NCI-H1694 (cell line): ENCODE results near the gene SLIT3.
"Not testable (repeated sequence)": the region's sequence is repeated elsewhere in the genome, so short reads cannot be mapped to it uniquely, and the experiment has no call there.

ENCODE experiments used
- DNase-seq: peaks from one replicate; lab custom pipeline; 2025; lab: John Stamatoyannopoulos, UW

Gene SLIT3

GRCh38 chr5:168765551-168766425 lies 535.2 kb downstream of the SLIT3 start:
- no peak for DNase-seq

GRCh38 chr5:168765086-168765550 lies 535.8 kb downstream of the SLIT3 start:
- no peak for DNase-seq

DNA sequence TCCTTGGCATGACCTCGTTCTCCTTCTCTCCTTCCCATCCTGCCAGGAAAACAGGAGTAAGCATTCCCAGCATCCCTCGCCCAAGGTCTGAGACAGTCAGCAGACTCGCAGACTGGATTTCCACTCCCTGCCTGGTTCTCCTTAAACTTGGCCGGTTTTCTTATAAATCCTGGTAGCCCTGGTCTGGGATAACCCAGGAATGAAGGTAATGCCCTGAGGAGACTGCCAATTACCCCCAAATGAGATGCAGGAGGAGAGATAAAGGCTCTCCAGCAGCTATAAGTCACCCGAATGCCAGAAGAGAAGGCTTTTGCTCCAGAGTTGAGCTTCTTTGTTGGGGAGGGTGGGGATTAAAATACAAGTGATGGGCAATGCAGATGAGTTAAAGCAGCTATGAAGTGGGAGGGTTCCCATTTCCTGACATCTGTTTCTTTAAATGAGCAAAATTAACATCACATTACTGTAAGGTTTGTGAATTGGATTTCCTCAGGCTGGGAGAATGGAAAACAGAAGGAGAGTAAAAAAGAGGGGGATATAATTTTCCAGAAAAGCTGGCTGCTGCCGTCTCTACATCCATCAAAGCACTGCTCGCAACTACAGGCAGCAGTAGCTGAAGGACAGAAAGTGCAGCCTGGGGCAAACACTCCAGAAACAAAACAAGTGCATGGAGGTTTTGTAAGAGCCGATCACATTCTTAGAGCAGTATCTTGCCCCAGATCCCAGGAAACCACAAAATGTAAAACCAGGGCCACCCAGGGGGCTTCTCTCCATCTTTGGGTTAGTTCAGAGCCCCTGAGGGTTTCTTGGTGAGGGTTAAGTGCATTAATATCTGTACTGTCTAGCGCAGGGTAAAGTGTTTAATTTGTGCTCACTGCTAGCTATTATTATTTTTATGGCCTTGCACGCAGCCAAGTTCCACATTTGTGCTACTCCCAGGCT lies 544.2 kb downstream of the SLIT3 start:
- DNase-seq = no peak

DNA sequence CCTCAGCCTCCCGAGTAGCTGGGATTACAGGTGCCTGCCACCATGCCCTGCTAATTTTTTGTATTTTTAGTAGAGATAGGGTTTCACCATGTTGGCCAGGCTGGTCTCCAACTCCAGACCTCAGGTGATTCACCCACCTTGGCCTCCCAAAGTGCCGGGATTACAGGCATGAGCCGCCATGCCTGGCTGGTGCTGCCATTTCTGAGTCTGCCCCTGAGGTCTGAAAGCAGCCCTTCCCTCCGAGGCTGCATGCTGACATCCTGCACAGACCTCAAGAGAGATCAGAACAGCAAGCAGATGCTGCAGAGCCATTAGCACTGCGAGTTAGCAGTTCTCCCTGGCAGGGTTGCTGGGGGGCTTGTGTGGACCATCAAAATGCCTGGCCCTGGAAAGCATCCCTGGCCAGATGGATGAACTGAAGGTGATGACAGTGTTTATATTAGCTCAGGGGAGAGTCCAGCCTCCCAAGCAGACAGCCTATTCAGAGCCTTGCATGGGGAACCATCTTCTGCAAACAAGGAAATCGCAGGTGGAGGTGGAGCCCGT lies 545.3 kb downstream of the SLIT3 start:
- no peak for DNase-seq

DNA sequence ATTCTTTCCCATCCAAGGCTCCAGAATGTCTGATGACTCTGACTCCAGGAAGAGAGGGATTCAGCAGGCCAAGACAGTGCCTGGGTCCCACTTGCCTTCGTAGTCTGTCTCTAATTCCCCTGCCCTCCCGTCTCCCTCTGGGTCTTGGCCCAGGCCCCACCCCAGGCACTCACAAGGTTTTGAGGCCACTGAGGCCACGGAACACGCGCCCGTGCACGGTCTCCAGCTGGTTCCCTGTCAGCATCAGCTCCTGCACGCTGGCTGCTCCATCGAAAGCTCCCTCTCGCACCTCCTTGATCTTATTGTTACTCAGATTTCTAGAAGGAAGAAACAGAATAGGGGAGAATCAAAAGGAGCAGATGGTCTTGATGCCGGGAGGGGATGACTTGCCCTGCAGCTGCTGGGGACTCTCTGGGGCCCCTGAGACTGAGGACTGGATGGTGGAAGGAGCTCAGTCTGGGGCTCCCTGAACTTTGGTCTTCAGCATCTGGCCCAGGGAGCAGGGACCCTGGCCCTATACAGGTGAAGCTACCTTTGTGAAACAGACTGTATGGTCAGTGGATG lies 547.2 kb downstream of the SLIT3 start:
- no peak for DNase-seq

DNA sequence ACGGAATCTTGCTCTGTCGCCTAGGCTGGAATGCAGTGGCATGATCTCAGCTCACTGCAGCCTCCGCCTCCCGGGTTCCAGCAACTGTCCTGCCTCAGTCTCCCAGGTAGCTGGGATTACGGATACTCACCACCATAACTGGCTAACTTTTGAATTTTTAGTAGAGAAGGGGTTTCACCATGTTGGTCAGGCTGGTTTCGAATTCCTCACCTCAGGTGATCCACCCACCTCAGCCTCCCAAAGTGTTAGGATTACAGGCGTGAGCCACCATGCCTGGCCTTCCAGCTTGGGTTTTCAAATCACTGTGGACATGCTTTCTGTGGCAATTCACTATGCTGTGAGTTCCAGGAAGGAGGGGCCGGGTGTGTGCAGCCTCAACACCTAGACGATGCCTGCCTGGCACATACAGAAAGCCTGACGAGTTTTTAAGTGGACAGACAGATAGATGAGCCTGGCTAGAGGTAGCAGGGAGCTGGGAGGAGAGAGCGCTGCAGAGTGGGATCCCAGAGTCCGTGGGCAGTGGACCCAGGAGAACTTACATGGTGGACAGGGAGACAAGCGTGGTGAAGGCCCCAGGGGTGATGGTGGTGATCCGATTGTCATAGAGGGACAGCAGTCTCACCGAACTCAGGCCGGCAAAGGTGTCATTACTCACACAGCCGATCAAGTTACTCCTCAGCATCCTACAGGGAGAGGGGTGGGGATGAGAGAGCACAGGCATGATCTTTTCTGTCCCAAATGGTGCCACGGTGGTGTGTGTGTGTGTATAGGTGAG lies 548.3 kb downstream of the SLIT3 start:
- DNase-seq = no peak

DNA sequence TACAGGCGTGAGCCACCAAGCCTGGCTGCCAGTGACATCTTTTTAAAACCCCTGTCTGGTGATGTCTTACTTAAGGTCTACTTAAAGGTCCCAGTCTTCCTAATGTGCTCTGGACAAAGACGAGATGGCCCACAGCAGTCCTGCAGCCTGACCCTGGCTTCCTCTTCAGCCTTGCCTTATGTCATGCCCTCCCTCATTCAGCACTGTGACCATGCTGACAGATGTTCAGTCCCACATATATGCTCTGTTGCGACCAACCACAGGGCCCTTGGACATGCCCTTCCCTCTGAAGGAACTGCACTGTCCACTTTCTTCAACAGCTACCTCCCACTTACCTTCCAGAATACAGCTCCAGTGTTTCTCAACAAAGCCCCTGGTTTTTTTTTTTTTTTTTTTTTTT lies 548.9 kb downstream of the SLIT3 start:
- no peak for DNase-seq

DNA sequence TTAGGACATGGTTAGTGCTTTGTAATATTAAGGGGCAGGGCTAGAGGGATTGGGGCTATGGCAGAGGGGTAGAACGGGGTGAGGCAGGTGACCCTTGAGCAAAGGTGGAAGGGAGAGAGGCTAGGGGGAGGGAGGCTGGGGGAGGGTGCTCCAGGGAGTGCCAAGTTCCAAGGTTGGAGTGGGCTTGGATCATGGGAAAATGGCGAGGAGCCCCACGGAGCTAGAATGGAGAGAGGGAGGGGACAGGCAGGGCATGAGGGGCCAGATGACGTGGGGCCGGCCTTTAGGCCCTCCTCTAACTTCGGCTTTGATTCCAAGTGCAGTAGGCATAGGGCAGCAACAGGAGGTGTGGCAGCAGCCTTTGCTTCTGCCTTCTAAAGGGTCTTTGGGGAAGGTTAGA lies 550.0 kb downstream of the SLIT3 start:
- DNase-seq = no peak

- no peak for DNase-seq
These were observed 551.4 kb downstream of the SLIT3 start for GRCh38 chr5:168749391-168750100.

- DNase-seq = peak; percentile 28
These were observed 552.8 kb downstream of the SLIT3 start for GRCh38 chr5:168747987-168748777.

- DNase-seq = no peak
These were observed 553.9 kb downstream of the SLIT3 start for GRCh38 chr5:168746893-168747640.

DNA sequence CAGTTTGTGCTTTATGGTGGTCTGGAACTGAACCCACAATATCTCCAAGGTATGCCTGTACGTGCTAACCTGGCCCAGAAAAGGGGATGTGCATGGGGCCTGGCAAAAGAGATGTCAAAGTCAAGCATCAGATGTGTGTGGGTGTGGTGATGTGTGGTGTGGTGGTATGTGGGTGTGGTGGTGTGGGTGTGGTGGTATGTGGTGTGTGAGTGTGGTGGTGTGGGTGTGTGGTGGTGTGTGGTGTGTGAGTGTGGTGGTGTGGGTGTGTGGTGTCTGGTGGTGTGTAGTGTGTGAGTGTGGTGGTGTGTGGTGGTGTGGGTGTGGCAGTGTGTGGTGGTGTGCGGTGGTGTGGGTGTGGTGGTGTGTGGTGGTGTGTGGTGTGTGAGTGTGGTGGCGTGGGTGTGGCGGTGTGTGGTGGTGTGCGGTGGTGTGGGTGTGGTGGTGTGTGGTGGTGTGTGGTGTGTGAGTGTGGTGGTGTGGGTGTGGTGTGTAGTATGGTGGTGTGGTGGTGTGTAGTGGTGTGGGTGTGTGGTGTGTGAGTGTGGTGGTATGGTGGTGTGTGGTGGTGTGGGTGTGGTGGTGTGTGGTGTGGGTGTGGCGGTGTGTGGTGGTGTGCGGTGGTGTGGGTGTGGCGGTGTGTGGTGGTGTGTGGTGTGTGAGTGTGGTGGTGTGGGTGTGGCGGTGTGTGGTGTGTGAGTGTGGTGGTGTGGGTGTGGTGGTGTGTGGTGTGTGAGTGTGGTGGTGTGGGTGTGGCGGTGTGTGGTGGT lies 554.6 kb downstream of the SLIT3 start:
- DNase-seq = not testable (repeated sequence)

- DNase-seq = no peak
These were observed 557.3 kb downstream of the SLIT3 start for GRCh38 chr5:168743617-168744016.

DNA sequence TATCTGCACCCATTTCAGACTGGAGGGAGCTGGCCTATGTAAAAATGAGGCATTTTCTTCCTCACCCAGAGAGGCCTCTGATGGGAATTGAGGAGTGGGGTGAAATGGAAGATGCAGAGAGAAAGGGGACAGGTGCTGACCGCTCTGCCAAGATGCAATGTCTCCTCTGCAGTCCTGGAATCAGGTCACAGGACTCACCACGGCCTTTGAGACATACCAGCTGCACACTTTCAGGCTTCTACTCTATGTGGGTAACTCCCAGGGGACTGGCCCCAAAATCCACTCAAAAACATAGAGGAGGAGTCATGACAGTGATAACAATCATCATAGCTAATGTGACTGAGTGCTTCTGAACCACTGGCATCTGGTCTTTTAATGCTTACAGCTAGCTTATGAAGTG lies 558.6 kb downstream of the SLIT3 start:
- not testable (repeated sequence) for DNase-seq

- DNase-seq = no peak
These were observed 560.1 kb downstream of the SLIT3 start for GRCh38 chr5:168740811-168741213.

- DNase-seq = no peak
These were observed 560.7 kb downstream of the SLIT3 start for GRCh38 chr5:168740092-168740800.

DNA sequence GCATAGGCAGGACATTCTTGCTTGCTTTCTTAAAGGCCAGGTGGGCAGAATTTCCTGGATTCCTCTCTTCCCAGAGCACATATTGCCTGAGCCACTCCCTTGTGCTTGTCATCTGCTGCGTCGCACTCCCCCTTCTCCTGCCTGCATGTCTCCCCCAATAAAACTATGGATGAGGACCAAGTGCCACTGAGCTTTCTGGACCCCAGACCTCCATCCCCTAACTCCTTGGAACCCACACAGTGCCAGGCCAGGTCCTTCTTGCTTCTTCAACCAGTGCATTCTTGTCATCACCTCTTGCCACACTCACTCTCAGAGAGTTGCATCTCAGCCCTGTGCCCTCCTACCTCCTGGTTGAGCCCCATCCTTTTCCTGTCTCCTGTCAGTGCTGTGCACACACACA lies 563.9 kb downstream of the SLIT3 start:
- no peak for DNase-seq
